GM10266 (cell line): ENCODE data around the gene MMP11.
A peak's percentile ranks its signal among the peaks of the same experiment; 100 is the strongest.
"Not testable (repeated sequence)": the region's sequence is repeated elsewhere in the genome, so short reads cannot be mapped to it uniquely, and the experiment has no call there.

Experiments used
- DNase-seq: peaks from one replicate; pipeline ENCODE4 v3.0.0; 2012; ENCODE audit errors: extremely low spot score
- TF ChIP-seq, protein P1 (sequence below): IDR thresholded peaks from 2 replicates; pipeline ENCODE4 v1.5.1; 2012; ENCODE audit warnings: mild to moderate bottlenecking, low read depth; ENCODE audit not compliant: control insufficient read depth, insufficient read depth; ENCODE audit errors: missing control alignments

The MMP11 gene, protein sequence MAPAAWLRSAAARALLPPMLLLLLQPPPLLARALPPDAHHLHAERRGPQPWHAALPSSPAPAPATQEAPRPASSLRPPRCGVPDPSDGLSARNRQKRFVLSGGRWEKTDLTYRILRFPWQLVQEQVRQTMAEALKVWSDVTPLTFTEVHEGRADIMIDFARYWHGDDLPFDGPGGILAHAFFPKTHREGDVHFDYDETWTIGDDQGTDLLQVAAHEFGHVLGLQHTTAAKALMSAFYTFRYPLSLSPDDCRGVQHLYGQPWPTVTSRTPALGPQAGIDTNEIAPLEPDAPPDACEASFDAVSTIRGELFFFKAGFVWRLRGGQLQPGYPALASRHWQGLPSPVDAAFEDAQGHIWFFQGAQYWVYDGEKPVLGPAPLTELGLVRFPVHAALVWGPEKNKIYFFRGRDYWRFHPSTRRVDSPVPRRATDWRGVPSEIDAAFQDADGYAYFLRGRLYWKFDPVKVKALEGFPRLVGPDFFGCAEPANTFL

GRCh38 chr22:23772649-23773473 lies at the start of gene MMP11:
Gene MMP11 (plus strand): TSS chr22:23772849. CDS start chr22:23772871, 22 bp downstream.
- peak; percentile 85 for DNase-seq
- TF ChIP-seq, protein P1, sequence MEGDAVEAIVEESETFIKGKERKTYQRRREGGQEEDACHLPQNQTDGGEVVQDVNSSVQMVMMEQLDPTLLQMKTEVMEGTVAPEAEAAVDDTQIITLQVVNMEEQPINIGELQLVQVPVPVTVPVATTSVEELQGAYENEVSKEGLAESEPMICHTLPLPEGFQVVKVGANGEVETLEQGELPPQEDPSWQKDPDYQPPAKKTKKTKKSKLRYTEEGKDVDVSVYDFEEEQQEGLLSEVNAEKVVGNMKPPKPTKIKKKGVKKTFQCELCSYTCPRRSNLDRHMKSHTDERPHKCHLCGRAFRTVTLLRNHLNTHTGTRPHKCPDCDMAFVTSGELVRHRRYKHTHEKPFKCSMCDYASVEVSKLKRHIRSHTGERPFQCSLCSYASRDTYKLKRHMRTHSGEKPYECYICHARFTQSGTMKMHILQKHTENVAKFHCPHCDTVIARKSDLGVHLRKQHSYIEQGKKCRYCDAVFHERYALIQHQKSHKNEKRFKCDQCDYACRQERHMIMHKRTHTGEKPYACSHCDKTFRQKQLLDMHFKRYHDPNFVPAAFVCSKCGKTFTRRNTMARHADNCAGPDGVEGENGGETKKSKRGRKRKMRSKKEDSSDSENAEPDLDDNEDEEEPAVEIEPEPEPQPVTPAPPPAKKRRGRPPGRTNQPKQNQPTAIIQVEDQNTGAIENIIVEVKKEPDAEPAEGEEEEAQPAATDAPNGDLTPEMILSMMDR = no peak

DNA sequence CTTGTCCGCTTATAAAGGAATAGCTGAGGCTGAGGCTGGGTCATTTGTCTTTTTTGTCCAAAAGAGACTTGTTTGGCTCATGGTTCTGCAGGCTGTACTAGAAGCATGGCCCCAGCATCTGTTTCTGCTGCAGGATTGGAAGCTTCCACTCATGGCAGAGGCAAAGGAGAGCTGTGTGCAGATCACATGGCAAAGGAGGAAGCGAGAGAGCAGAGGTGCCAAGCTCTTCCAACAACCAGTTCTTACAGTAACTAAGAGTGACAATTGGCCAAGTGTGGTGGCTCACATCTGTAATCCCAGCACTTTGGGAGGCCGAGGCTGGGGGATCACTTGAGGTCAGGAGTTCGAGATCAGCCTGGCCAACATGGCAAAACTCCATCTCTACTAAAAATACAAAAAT lies 44.5 kb upstream of the MMP11 start:
- DNase-seq = not testable (repeated sequence)

DNA sequence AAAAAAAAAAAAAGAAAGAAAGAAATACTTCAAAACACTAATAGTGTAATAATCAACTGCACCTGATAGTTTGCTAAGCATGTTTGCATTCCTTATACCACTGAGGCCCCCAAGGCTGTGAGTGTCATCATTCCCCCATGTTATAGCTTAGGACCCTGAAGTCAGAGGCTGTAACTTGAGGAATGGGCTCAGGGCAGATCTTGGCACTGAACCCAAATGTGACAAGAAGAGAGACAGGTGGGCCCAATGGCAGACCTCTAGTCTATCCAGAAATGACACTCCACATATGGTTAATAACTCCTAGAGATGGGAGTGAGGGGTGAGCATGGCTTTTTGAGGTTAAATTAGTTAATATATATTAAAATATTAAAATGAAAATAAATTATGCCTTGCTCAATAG lies 35.0 kb upstream of the MMP11 start:
- DNase-seq = no peak
- TF ChIP-seq, protein P1 = no peak

DNA sequence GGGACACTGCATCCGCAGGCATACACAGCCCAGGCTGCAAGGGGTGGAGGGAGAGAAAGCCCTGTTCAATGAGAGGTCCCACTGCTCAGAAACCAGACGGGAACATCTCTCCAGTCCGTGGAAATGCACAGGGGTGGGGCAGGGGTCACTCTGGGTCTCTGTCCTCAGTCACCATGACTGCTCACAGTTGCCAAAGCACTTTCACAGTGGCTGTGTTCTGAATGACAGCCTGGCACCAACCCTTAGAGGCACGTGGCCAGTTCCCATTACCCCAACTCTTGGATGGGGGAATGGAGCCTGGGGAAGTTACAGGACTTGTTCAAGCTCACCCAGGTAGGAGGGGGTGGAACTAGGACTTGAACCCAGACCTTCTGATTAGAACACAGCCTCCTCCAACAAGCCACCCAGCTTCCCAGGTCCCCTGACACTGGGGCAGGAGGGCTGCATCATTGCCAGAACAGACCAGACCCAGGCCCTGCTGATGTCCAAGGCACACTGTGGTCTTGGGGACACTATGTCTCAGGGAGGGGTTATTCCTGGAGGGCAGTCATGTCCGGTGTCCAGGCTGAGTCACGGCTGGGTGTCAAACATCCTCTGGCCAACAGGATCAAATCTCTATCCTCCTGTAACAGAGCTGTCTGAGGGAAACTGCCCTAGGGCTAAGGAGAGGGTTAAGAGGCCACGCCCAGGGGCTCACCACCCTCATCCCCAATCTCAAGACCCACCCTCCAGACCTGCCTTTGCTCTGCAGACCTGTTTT lies 30.0 kb upstream of the MMP11 start:
- DNase-seq = no peak
- TF ChIP-seq, protein P1 = no peak

- TF ChIP-seq, protein P1 = no peak
- no peak for DNase-seq
Observed at GRCh38 chr22:23743303-23743705, 29.3 kb upstream of the MMP11 start.

DNA sequence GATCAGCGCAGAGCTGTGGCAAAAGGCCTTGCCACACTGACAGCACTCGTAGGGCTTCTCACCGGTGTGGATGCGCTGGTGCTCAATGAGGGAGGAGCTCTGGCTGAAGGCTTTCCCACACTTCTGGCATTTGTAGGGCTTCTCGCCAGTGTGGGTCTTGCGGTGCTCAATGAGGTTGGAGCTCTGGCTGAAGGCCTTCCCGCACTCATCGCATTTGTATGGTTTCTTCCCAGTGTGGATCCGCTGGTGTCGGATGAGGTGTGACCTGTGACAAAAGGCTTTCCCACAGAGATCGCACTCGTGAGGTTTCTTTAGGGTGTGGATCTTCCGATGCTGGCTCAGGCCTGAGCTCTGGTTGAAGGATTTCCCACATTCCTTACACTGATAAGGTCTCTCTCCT lies 28.6 kb upstream of the MMP11 start:
- TF ChIP-seq, protein P1 = no peak
- DNase-seq = no peak

GRCh38 chr22:23744485-23744884 lies 28.2 kb upstream of the MMP11 start:
- TF ChIP-seq, protein P1 = no peak
- no peak for DNase-seq
